SW 1271 (cell line): ENCODE data around the gene NODAL.
A peak's percentile ranks its signal among the peaks of the same experiment; 100 is the strongest.

ENCODE experiments used
- DNase-seq, 2 experiments: peaks; one replicate each; lab custom pipeline; 2025; lab: John Stamatoyannopoulos, UW

Gene NODAL

DNA sequence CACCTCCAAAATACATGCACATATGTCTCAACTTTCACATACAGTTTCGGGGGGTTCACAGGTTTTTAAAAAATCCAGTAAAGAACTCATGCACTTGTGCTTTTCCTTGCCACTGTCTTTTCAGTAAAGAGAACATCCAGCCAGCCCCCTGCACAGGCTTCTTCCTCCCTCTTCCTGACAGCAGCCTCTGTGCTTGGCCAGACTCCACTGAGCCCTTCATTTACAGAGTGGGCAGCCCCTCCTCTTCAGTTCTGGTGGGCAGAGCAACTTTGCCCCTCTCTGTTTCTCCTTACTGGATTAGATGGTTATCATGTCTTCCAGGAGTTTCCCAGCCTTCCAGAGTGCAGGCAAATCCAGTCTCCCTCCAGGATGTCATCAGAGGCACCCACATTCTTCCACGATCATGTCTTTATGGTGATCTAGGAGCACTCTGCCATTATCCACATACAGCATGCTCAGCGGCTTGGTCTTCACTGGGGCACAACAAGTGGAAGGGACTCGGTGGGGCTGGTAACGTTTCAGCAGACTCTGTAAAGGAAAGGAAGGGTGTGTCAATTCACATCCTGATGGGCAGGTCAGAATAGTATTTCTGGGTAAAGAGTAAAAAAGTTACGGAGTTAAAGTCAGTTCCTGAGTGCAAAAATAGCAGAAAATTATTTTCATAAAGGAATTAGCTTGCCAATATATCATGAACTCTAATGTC, 8.8 kb downstream of the NODAL start:
- DNase-seq: no peak

DNA sequence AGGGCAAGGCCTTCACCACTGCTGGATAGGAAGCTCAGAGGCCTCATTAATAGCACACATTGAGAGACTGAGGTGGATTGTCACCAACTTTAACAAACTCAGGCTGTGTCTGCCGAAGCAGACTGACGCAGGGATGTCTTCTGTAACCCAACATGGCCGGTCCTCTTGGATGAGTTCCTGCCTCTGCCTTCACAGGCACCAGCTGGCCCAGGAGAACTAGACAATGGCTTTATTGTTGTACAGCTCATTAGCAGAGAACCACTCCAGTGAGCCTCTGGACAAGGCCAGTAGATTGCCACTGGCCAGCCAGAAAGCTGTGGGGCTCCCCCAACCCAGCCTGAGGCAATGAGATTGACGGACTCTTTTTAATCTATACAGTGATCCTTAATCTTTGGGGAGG, 9.4 kb downstream of the NODAL start:
- no peak for DNase-seq

DNA sequence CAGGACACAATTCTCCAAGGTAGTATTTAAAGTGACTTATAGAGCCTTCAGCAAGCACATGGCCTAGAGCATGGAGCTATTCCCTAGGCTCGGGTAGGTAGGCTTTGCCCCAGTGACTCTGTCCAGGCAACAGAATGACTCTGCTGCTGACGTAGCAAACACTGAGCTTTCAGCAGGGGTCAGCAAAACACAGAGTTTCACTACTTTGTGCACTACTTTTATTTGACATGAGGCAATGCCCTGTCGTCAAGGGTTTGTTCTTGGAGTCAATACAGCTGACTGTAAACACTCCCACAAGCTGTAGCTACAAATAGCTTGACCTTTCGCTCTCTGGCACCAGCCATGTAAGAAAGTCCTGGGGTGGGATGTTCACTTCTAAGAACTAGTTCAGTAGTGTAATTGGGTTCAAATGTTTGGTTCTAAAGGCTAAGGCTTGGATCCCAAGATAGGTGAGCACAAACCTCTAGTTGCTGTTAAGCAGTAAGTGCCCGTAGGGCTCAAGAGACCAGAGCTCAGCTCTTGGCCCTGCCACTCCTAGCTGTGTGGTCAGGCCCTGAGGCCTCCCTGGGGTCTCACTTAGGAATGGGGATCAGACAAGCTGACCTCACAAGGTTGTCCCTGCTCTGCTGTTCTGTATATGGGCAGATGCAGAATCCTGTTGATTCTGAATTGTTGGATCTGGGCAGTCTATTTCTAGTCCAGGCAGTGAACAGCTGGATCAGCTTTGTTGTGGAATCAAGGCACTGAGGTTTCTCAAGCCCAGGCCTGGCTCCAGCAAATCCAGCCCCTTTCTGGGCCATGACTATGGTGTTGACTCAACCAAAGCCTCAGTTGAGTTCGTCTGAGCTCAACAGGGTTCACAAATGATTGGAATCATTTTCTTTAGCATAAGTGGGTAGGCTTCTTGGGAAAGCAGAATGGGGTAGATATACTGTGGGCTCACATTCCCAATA, 10.7 kb downstream of the NODAL start:
- DNase-seq: no peak

DNA sequence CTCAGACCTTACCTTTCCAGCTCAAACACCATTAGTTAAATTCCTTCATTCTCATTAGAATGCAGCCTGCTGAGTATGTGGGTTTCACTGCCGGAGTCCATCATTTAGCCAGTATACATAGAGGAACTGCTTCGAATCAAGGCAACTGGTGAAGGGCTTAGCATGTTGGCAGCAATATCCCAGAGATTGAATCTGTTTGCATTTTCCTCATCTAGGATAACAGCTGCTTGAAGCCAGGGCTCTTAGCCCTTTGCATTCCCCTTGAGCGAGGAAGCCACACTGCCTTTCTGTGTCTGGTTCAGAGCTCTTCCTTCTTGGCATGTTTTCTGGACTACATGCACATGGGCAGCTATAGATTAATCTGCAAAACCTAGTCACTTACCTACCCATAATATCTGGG, 14.7 kb downstream of the NODAL start:
- no peak for DNase-seq

GRCh38 chr10:70425096-70425495, 16.4 kb downstream of the NODAL start:
- no peak for DNase-seq

DNA sequence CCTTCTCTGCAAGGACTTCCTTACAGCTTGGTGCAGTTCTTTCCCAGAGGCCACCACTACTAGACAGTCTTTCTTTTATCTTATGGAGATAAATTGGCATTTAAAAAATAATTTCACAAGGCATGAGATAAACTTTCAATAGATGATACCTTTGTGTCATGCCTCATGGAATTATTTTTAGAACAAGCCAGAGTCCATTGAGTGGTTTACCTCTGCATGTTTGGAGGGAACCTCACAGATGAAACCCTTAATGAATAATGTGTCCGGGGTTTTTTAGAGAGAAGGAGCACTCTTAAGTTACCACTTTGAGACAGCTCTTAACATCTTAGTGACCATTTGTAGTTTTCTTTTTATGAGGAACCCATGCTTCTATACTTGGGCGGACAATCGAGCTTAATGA, 17.2 kb downstream of the NODAL start:
- no peak for DNase-seq

DNA sequence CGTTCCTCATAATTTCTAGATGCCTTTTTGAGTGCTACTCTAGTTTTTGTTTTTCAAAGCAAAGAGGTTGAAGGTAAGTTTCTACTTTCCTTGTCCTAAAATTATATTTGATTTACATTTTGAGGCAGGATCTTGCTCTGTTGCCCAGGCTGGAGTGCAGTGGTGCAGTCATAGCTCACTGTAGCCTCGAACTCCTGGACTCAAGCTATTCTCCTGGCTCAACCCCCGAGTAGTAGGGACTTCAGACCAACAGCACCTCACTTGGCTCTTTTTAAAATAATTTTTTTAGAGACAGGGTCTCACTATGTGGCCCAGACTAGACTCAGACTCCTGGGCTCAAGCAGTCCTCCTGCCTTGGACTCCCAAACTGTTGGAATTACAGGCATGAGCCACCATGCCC, 22.8 kb downstream of the NODAL start:
- no peak for DNase-seq

- DNase-seq: no peak
Observed at GRCh38 chr10:70418229-70418628, 23.3 kb downstream of the NODAL start.

- DNase-seq: no peak
Observed at GRCh38 chr10:70417568-70417967, 23.9 kb downstream of the NODAL start.

DNA sequence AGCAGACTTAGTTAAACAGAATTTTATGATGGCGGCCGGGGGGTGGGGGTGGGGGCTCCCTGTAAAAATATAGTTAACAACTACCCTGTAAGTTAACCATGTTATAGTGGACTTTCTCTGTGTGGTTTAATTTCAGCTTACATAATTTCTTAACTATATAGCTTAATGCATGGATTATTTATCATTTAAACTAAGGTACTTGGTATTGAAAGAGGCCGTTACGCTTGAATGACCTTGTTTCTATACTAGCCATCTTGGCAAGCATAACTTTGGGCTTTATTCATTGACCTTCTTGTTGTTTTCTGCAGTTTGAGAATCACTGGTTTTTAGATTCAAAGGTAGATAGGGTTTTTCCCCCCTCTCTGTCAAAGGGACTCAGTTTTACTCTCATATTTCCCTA, 29.1 kb downstream of the NODAL start:
- DNase-seq: no peak

DNA sequence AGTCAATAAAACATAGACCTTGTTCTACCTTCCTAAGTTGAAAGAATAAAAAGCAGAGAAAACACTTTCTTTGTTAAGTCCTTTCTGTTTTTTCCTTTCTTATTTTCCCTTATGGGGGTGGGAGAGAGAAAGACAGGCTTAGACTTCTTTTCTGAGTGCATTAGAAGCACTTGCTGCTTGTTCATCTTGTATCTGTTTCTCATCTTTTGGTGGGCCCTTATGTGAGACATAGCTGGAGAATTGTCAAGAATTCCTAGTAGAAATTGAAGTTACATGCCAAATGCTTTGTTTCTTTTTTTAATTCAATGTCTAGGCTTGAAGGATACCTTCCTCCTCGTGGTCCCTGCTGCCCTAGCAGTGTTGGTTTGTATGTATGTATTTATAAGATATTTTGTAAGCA, 30.9 kb downstream of the NODAL start:
- no peak for DNase-seq

- no peak for DNase-seq
Observed at GRCh38 chr10:70409772-70410171, 31.7 kb downstream of the NODAL start.

GRCh38 chr10:70405037-70405824, 36.2 kb downstream of the NODAL start:
- DNase-seq: peak; percentile 13 to 62

DNA sequence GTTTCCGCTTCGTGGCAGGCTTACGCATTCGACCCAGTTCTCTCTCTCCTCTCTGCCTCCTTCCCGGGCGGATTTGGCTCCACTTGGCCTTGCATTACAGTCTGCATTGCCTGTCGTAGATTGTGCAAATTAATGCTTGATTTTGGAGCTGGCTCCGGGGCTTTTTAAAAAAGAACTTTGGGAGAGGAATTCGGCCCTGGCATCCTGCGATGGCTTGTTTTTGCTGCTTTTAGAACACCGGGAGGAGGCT, 36.8 kb downstream of the NODAL start:
- no peak for DNase-seq

DNA sequence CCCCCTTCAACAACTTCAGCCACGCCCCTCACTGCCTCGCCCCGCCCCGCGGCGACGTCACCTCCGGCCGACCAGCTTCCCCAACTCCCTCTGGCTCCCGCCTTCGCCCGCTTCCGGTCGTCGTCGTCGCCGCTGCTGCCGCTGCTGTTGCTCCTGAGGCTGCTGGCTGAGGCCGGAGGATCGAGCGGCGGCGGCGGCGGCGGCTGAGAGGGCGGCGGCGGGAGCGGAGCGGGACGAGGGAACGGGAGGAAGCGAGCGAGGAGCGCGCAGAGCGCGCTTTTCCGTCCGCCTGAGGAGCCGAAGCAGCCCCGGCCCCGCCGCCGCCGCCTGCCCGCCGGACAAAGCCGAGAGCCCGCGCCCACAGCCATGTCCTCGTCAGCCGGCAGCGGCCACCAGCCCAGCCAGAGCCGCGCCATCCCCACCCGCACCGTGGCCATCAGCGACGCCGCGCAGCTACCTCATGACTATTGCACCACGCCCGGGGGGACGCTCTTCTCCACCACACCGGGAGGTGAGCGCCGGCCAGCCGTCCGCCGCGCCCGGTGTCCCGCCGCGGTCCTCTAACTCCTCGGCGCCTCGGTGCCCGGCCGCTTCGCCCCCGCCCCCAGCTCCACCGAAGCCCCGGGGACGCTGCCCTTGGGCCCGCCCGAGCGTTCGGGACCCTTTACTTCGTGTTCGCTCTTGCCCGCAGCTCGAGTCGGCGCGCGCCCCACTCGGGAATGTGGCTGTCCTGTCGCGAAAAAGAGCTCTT, 37.3 kb downstream of the NODAL start, which contains the start of gene EIF4EBP2:
Gene EIF4EBP2, plus strand, starts transcription at position 110 of the 751 bp plus-strand sequence. Its CDS starts 257 bp downstream, at position 367.
- peak; percentile 35 to 88 for DNase-seq

GRCh38 chr10:70403483-70404035, 37.9 kb downstream of the NODAL start:
- no peak for DNase-seq

- DNase-seq: no peak
Observed at GRCh38 chr10:70399177-70399576, 42.3 kb downstream of the NODAL start.

DNA sequence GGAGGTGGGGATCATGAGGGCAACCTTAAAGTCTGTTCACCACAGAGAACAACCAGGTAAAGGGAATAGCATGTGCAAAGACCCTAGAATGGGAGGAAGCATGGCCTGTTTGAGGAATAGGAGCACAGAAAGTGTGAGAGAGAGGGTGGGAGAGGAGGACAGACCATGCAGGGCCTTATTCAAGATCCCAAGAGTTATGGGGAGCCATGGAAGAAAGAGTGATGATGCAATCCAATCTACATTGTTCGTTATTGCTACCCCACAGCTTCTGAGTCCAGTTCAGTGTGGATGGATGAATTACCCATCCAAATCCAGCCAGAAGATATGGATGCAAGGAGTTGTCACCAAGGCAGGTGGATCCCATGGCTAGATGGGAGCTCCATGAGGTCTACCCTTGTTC, 45.3 kb downstream of the NODAL start:
- no peak for DNase-seq

DNA sequence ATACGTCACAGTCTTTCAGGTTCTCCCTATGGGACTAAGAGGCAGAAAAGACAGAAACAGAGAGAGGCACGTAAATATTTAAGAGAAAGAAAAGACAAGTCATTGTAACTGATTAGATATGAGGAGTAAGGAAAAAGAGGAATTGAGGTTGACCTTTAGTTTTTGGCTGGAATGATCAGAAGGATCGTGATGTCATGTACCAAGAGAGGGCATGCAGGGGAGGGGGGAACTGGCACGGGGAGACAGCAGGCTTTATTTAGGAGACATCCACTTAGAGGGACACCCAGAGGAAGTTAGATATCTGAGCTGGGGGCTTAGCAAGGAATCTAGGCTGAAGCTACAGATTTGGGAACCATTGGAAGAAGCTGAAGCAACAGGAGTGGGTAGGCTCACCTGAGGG, 49.8 kb downstream of the NODAL start:
- DNase-seq: no peak
